AG04450 (cell line): Measurements from ENCODE around the gene TMEM255B. TPM values are rescaled to one million over a fixed set of nuclear protein-coding genes. Genes with fewer than 3 reads are reported as not detected.

Source experiments
- CTCF ChIA-PET: fragments of 300-600, 350-600 bp; formaldehyde crosslinking; extraction: SDS; loops from one replicate; lab custom pipeline; 2022; ENCODE audit warnings: antibody characterized with exemption, inconsistent platforms; lab: Charles Lee
- POLR2A ChIA-PET: fragments of 350-600 bp; formaldehyde crosslinking; extraction: SDS; loops from one replicate; lab custom pipeline; 2021; ENCODE audit warnings: antibody characterized with exemption, inconsistent platforms; lab: Yijun Ruan, JAX
- DNase-seq: peaks from one replicate; pipeline ENCODE4 v3.0.0-alpha.2; 2011; ENCODE audit warnings: low read depth, low spot score
- H3K27ac ChIP-seq: one replicate; pipeline ENCODE4 v1.5.1; 2012; ENCODE audit warnings: low read depth, low read length, control low read depth
- H3K27me3 ChIP-seq: one replicate; pipeline ENCODE4 v1.6.0; 2012; ENCODE audit warnings: low read length; ENCODE audit not compliant: control insufficient read depth, insufficient read depth
- H3K4me3 ChIP-seq: 2 replicates; pipeline ENCODE4 v1.5.1; 2011; ENCODE audit warnings: mild to moderate bottlenecking, low read depth, low read length, control low read depth
- H3K9me3 ChIP-seq: 2 replicates; pipeline ENCODE4 v1.5.1; 2012; ENCODE audit warnings: low read length; ENCODE audit not compliant: control insufficient read depth, insufficient read depth
- polyA plus RNA-seq: library from polyadenylated mRNA; depleted of rRNA; stranded (reverse); fragments of >200 nt; gene quantifications from 2 replicates; pipeline ENCODE4 v1.2.3, GENCODE V29; 2011
- TF ChIP-seq, protein P1 (sequence below): IDR thresholded peaks from 2 replicates; pipeline ENCODE4 v1.5.1; 2011; ENCODE audit warnings: low read depth, low read length, control low read depth, inconsistent platforms

Gene TMEM255B
- polyA plus RNA-seq, 1 experiment, result 4.1 TPM

DNA sequence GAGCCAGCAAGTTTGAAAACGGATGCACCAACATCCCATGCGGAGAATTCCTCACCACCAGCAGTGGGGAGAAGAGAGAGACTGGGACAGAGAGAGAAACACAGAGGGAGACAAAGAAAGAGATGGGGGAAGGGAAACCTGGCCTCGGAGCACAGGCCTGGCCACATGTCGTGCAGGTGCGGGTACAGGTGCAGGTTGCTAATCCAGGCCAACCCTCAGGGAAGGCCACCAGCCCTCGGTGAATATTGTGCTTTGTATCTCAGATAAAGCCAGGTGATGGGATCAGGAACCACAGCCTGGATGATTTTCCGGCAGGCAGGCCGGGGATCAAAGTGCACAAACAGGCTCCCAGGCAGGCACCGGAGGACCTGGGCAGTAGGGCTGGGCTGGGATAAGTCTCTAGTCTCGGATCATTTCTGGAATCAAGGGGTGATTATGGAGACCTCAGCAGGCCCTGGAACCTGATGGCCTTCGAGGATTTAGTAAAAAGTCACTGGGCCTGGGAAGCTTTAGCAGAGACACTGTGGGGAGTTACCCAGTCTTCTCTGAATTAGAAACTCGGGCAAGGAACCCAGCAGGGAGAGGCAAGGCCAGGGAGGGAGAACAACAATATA, 101.1 kb downstream of the TMEM255B start:
- TF ChIP-seq, protein P1, sequence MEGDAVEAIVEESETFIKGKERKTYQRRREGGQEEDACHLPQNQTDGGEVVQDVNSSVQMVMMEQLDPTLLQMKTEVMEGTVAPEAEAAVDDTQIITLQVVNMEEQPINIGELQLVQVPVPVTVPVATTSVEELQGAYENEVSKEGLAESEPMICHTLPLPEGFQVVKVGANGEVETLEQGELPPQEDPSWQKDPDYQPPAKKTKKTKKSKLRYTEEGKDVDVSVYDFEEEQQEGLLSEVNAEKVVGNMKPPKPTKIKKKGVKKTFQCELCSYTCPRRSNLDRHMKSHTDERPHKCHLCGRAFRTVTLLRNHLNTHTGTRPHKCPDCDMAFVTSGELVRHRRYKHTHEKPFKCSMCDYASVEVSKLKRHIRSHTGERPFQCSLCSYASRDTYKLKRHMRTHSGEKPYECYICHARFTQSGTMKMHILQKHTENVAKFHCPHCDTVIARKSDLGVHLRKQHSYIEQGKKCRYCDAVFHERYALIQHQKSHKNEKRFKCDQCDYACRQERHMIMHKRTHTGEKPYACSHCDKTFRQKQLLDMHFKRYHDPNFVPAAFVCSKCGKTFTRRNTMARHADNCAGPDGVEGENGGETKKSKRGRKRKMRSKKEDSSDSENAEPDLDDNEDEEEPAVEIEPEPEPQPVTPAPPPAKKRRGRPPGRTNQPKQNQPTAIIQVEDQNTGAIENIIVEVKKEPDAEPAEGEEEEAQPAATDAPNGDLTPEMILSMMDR, result no peak
- CTCF ChIA-PET, result no interaction called here
- DNase-seq, result no peak
- Histone ChIP-seq H3K4me3 (peak overlapping the region; percentile 82), H3K27me3 (no peaks in the 10 kb centered on the region), H3K9me3 (peaks cover 6% of the 10 kb centered on the region; the same call in 1 of the 2 replicates), H3K27ac (peak overlapping the region; percentile 47)
- POLR2A ChIA-PET, result no interaction called here

DNA sequence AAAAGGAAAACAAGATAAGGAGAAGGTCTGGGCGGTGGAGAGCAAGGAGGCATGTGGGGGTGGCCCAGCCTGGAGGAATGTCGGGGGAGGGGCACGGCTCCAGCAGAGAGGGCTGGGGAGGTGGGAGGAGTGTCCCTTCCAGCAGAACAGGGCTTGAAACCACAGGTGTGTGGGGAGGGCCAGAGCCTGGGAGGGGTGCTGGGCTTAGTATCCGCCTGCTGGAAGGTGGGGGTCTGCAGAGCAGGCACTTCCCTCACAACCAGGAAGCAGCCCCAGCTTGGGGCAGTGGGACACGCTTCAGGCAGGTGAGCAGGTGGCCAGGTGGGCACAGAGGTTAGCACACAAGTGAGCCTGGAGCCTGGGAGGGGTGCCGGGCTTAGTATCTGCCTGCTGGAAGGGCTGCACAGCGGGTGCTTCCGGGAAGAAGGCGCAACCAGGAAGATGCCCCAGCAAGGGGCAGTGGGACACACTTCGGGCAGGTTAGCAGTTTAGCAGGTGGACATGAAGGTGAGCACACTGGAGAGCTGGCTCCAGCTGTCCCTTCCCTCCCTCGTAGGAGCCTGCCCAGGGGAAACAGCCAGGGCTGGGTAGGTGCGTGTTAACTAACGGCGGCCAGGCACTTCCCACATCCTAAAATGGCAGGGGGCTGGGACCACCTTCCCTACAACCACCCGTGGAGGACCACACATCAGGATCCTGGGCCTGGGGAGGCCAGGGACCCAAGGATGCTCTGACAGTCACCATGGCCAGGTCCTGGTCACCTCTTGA, 101.8 kb downstream of the TMEM255B start:
- TF ChIP-seq, protein P1, result no peak
- ChIA-PET CTCF (no interaction called here), POLR2A (no interaction called here)
- Histone ChIP-seq H3K9me3 (peaks cover 6% of the 10 kb centered on the region; the same call in 1 of the 2 replicates), H3K27me3 (no peaks in the 10 kb centered on the region), H3K27ac (peak overlapping the region; percentile 47), H3K4me3 (peak overlapping the region; percentile 82)
- no peak for DNase-seq

DNA sequence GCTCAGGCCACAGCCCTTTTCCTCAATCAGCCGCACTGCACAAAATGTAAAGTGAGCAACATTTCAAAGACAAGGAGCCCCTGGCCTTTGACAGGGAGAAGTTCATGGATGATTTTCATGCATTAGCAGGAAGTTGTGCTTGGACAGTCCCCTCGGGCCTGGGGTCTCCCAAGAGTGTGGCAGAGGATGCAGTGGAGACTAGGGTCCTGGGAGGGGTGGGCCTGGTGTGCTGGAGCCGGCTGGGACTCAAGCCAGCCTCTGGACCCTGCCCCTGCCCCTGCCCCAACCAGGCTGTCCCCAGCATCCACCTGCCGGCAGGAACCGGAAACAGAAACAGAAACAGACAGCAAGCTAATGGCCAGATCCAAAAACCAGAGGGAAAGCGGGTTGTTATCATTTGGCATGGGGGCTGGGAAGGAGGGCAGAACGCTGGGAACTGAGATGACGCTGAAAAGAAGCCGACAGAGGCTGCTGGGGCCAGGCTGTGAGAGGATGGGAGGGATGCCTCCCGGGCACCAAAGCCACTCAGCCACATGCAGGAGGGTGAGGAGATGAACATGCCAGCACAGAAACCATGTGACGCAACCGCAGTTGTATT, 102.5 kb downstream of the TMEM255B start:
- ChIA-PET POLR2A (interaction anchor here (1.5 kb wide), 1 partner anchor 47 kb away, joined by 3 read pairs; no protein-coding TSS in a partner anchor), CTCF (no interaction called here)
- H3K4me3 ChIP-seq, result peak overlapping the region; percentile 82
- H3K27ac ChIP-seq, result peak overlapping the region; percentile 47
- no peak for DNase-seq
- no peaks in the 10 kb centered on the region for H3K27me3 ChIP-seq
- TF ChIP-seq, protein P1, result no peak
- H3K9me3 ChIP-seq, result peaks cover 6% of the 10 kb centered on the region; the same call in 1 of the 2 replicates

DNA sequence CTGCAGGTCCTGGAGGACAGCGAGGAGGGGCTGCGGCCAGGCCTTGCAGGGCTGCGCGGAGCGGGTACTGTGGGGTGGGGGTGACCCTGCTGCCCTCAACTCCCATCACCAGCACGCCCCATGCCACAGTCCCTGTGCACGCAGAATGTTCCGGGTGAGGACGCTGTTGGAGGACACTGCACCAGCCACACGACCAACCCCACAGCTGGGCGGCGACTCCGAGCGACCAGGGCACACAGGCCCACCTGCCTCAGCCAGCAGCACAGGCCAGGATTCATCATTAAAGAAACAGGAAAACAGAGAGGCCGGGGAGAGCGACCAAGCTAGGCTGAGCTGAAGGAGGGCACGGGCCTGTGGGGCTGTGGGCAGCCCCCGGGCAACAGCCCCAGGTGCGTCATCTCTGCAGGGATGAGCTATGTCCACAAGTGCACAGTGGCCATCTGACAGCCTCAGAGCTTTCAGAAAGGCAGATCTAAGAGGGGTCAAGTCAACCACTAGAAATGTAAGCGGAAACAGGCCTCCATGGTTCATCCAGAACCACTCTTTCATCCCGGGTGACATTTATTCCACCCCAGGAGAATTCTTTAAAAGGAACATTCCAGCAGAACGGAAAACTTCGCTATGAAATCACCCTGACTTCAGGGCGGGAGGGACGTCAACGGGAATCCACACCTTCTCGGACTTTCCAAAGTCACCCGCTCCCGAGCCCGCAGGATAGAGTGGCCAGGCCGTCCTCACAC, 103.3 kb downstream of the TMEM255B start:
- no peak for DNase-seq
- CTCF ChIA-PET, result no interaction called here

More for the DNA sequence above, 103.3 kb downstream of the TMEM255B start:
- Histone ChIP-seq H3K27ac (peak overlapping the region; percentile 84), H3K9me3 (peaks cover 6% of the 10 kb centered on the region; the same call in 1 of the 2 replicates), H3K27me3 (no peaks in the 10 kb centered on the region), H3K4me3 (peak overlapping the region; percentile 82)
- POLR2A ChIA-PET, result interaction anchor here (1.5 kb wide), 1 partner anchor 46 kb away, joined by 3 read pairs; no protein-coding TSS in a partner anchor
- TF ChIP-seq, protein P1, result no peak
